Erythroblast (primary cell): Measurements from ENCODE around the gene ZNF195.

ENCODE experiments used
- GATA1 ChIP-seq: IDR thresholded peaks from 2 replicates; pipeline ENCODE4 v1.6.1; 2011; ENCODE audit warnings: low read depth, mild to moderate bottlenecking, control low read depth, low read length, moderate library complexity
- POLR2A ChIP-seq: IDR thresholded peaks from 2 replicates; pipeline ENCODE4 v1.6.1; 2011; ENCODE audit warnings: mild to moderate bottlenecking, low read length

GRCh38 chr11:3357302-3357701 lies 21.6 kb downstream of the ZNF195 start:
- TF ChIP-seq POLR2A (no peak), GATA1 (no peak)
